Endothelial cell of umbilical vein (primary cell): ENCODE data around the gene DLD. TPM values are rescaled to one million over a fixed set of nuclear protein-coding genes. Genes with fewer than 3 reads are reported as not detected.
"Not testable (repeated sequence)": the region's sequence is repeated elsewhere in the genome, so short reads cannot be mapped to it uniquely, and the experiment has no call there.

Experiments
- BruUV-seq: library from RNA; stranded (reverse); fragments of 400-500 nt; replicated peaks from 2 replicates; lab custom pipeline; 2021; lab: Mats Ljungman, UMichigan
- CTCF ChIA-PET: fragments of 300-600, 350-600 bp; sonication (Branson Sonifier 250); formaldehyde crosslinking; loops from one replicate; lab custom pipeline; 2021; ENCODE audit warnings: antibody characterized with exemption, inconsistent platforms; lab: Charles Lee
- POLR2A ChIA-PET: fragments of 300-600, 350-600 bp; sonication (Branson Sonifier 250); formaldehyde crosslinking; loops from one replicate; lab custom pipeline; 2021; ENCODE audit warnings: antibody characterized with exemption, inconsistent platforms; lab: Charles Lee
- DNase-seq: peaks from one replicate; pipeline ENCODE4 v3.0.0-alpha.2; 2011; ENCODE audit warnings: low read depth, low spot score
- FAIRE-seq: peaks from 2 replicates; lab custom pipeline; 2011; peaks lifted over from hg19 to GRCh38; lab: Jason Lieb, UNC
- H2AFZ ChIP-seq: 2 replicates; pipeline ENCODE4 v1.6.0; 2012; ENCODE audit warnings: low read depth, low read length, control low read depth, inconsistent platforms
- H3K27ac ChIP-seq: 2 replicates; pipeline ENCODE4 v1.5.1; 2011; ENCODE audit warnings: low read depth, mild to moderate bottlenecking, control low read depth, low read length, moderate library complexity; ENCODE audit not compliant: insufficient read depth
- H3K27me3 ChIP-seq, 2 experiments: 2 replicates each; pipeline versions ENCODE4 v1.6.0 to v1.6.1; 2011; ENCODE audit warnings: low read length in 2 of 2, mixed read lengths in 1 of 2; ENCODE audit not compliant: control insufficient read depth in 2 of 2, insufficient read depth in 2 of 2
- H3K36me3 ChIP-seq, 2 experiments: 2 replicates in 1 of 2; 3 replicates in 1 of 2; pipeline ENCODE4 v1.5.1; 2011; ENCODE audit warnings: low read length in 2 of 2, mild to moderate bottlenecking in 1 of 2, moderate library complexity in 1 of 2; ENCODE audit not compliant: control insufficient read depth in 2 of 2, insufficient read depth in 2 of 2; ENCODE audit errors: extremely low read depth in 1 of 2
- H3K4me1 ChIP-seq: 3 replicates; pipeline ENCODE4 v1.5.1; 2011; ENCODE audit warnings: mild to moderate bottlenecking, low read length; ENCODE audit not compliant: control insufficient read depth, insufficient read depth; ENCODE audit errors: extremely low read depth
- H3K4me2 ChIP-seq: 2 replicates; pipeline ENCODE4 v1.6.1; 2011; ENCODE audit warnings: low read length, control low read depth, mixed read lengths; ENCODE audit not compliant: insufficient read depth
- H3K4me3 ChIP-seq, 3 experiments: fragments of 200-600 bp in 1 of 3; sonication (generic), shearing (Covaris generic) in 1 of 3; replicated peaks in 1 of 3; 2 replicates each; pipeline ENCODE4 v1.5.1; 2011 to 2016; ENCODE audit warnings: control low read depth in 3 of 3, low read length in 3 of 3, mild to moderate bottlenecking in 2 of 3, inconsistent platforms in 1 of 3, low read depth in 1 of 3, moderate library complexity in 1 of 3; ENCODE audit not compliant: insufficient read depth in 1 of 3
- H3K79me2 ChIP-seq: 2 replicates; pipeline ENCODE4 v1.6.0; 2012; ENCODE audit warnings: low read length, inconsistent platforms; ENCODE audit not compliant: control insufficient read depth, insufficient read depth
- H3K9ac ChIP-seq: replicated peaks from 2 replicates; pipeline ENCODE3; 2011; ENCODE audit warnings: low read length, control low read depth; ENCODE audit not compliant: insufficient read depth; ENCODE audit errors: extremely low read depth
- H3K9me1 ChIP-seq: replicated peaks from 3 replicates; pipeline ENCODE4 v1.6.0; 2011; ENCODE audit warnings: mild to moderate bottlenecking, low read length; ENCODE audit not compliant: control insufficient read depth, insufficient read depth; ENCODE audit errors: extremely low read depth
- H3K9me3 ChIP-seq: replicated peaks from 2 replicates; pipeline ENCODE4 v1.5.1; 2012; ENCODE audit warnings: low read length, inconsistent platforms; ENCODE audit not compliant: control insufficient read depth, insufficient read depth
- H4K20me1 ChIP-seq: replicated peaks from 2 replicates; pipeline ENCODE3; 2011; ENCODE audit warnings: mild to moderate bottlenecking, low read length; ENCODE audit not compliant: control insufficient read depth, insufficient read depth; ENCODE audit errors: extremely low read depth
- CTCF ChIP-seq, 2 donors: IDR thresholded peaks; 1 replicate in 1 of 2; 2 replicates in 1 of 2; pipeline ENCODE4 v1.5.1; 2011; ENCODE audit warnings: low read length in 2 of 2, mild to moderate bottlenecking in 2 of 2, moderate library complexity in 2 of 2, control low read depth in 1 of 2, inconsistent platforms in 1 of 2, low read depth in 1 of 2; ENCODE audit not compliant: insufficient read depth in 1 of 2; ENCODE audit errors: extremely low read depth in 1 of 2
- EZH2 ChIP-seq: IDR thresholded peaks from 2 replicates; pipeline ENCODE4 v1.6.1; 2012; ENCODE audit warnings: borderline replicate concordance, low read depth, mild to moderate bottlenecking, moderate library complexity, low read length, inconsistent platforms; ENCODE audit not compliant: severe bottlenecking
- FOS ChIP-seq: IDR thresholded peaks from 2 replicates; pipeline ENCODE4 v1.6.1; 2011; ENCODE audit warnings: mild to moderate bottlenecking, low read length, moderate library complexity, borderline replicate concordance; ENCODE audit not compliant: insufficient read depth
- GATA2 ChIP-seq: IDR thresholded peaks from 2 replicates; pipeline ENCODE4 v1.7.0; 2011; ENCODE audit warnings: low read depth, mild to moderate bottlenecking, moderate library complexity, mixed read lengths, low read length; ENCODE audit not compliant: insufficient read length, insufficient read depth
- MAX ChIP-seq: IDR thresholded peaks from 2 replicates; pipeline ENCODE4 v1.6.1; 2011; ENCODE audit not compliant: insufficient read depth, insufficient read length
- MYC ChIP-seq: IDR thresholded peaks from one replicate; pipeline ENCODE4 v1.6.1; 2011; ENCODE audit warnings: mild to moderate bottlenecking, low read depth, low read length
- POLR2A ChIP-seq: IDR thresholded peaks from 2 replicates; pipeline ENCODE4 v1.6.1; 2012; ENCODE audit warnings: low read depth, mild to moderate bottlenecking, control low read depth, low read length
- POLR2AphosphoS5 ChIP-seq: IDR thresholded peaks from 2 replicates; pipeline ENCODE4 v1.6.1; 2012; ENCODE audit warnings: low read depth, mild to moderate bottlenecking, control low read depth, low read length, moderate library complexity; ENCODE audit not compliant: insufficient read depth
- dilution Hi-C: fragments of 300-500 bp; cut with MboI; formaldehyde crosslinking; loops from one replicate; pipeline ENCODE4 v1.15.0; 2019; ENCODE audit warnings: low sequenced_read_pairs; ENCODE audit not compliant: extremely low pct_ligation_motif_present
- intact Hi-C: fragments of 100-400 bp; cut with micrococcal nuclease; formaldehyde crosslinking; loops from one replicate; pipeline ENCODE4 v1.10.0; 2022
- polyA plus RNA-seq, 4 experiments: library from polyadenylated mRNA; depleted of rRNA in 3 of 4; stranded (reverse) in 3 of 4; unstranded in 1 of 4; fragments of >200 nt; gene quantifications; 2 replicates each; pipeline versions ENCODE4 v1.2.1 to v1.2.3, GENCODE V29; 2011 to 2012; ENCODE audit warnings: missing spikeins in 1 of 4
- total RNA-seq: library from RNA; stranded (reverse); gene quantifications from 2 replicates; pipeline ENCODE4 v1.2.3, GENCODE V29; 2021

DLD gene
- total and polyA plus RNA-seq, 2 donors (not counting 3 experiments of a cell fraction or from before 2014, with no cell fraction given) = 61.7 to 95.0 TPM

- peaks cover 62 to 73% of the 10 kb centered on the region in 2 experiments for H3K36me3 ChIP-seq
- H4K20me1 ChIP-seq, intact Hi-C loops, H3K27ac ChIP-seq, H3K9me1 ChIP-seq, DNase-seq, H2AFZ ChIP-seq, H3K27me3 ChIP-seq, H3K4me3 ChIP-seq, dilution Hi-C loops, H3K4me2 ChIP-seq, H3K9ac ChIP-seq, BruUV-seq, CTCF ChIA-PET, FAIRE-seq, H3K9me3 ChIP-seq, POLR2A ChIA-PET: not testable (repeated sequence)
- peaks cover 21% of the 10 kb centered on the region for H3K4me1 ChIP-seq
- peaks cover 36% of the 10 kb centered on the region for H3K79me2 ChIP-seq
Observed at GRCh38 chr7:107956950-107957349, 66.0 kb downstream of the DLD start.

- H3K27me3 ChIP-seq = no peaks in the 10 kb centered on the region
- POLR2A ChIA-PET = no interaction called here
- peaks cover 63 to 71% of the 10 kb centered on the region in 2 experiments for H3K36me3 ChIP-seq
- FAIRE-seq (no peak), DNase-seq (no peak)
- H3K9me3 ChIP-seq = no peaks in the 10 kb centered on the region
- H3K9ac ChIP-seq = no peak overlapping the region
- TF ChIP-seq POLR2AphosphoS5 (no peak), MAX (no peak), POLR2A (no peak), FOS (no peak), CTCF (IDR thresholded peaks at IDR 0.05; ENCODE audit: extremely low read depth in 1 of 2, insufficient read depth in 1 of 2, low read depth in 1 of 2, low read length in 2 of 2) (no peak), GATA2 (no peak), EZH2 (no peak), MYC (no peak)
- intact Hi-C loops = no loop called here
- dilution Hi-C loops = no loop called here
- H3K4me2 ChIP-seq = no peak overlapping the region
- H3K79me2 ChIP-seq = peaks cover 36% of the 10 kb centered on the region
- H4K20me1 ChIP-seq = no peaks in the 10 kb centered on the region
- H3K4me1 ChIP-seq = peaks cover 16% of the 10 kb centered on the region
- no peak overlapping the region for H3K4me3 ChIP-seq
- no peak overlapping the region for H3K27ac ChIP-seq
- H3K9me1 ChIP-seq = no peaks in the 10 kb centered on the region
- H2AFZ ChIP-seq = no peak overlapping the region
- CTCF ChIA-PET = no interaction called here
- BruUV-seq = no TSS peak
Observed at GRCh38 chr7:107957436-107957835, 66.5 kb downstream of the DLD start.
